ENCODE results near the gene FAM72C.
"Not testable (repeated sequence)": the region's sequence is repeated elsewhere in the genome, so short reads cannot be mapped to it uniquely, and the experiment has no call there.

DNA sequence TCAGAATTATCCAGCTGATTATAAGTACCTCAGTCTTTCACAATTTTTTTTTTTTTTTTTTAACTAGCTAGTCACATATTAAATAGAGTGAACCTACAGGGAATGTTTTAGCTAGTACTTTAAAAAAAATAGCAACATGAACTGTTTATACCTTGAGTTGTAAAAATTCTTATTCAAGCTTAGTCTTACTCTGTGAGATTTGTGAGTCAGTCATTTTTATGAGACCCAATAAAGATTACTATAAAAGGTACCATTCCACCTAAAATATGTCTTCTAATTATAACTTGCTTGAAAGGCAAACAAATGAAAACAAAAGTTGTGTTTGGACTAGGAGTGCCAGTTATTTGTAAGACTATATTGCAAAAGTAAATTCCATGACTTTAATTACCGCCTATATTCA lies 5.9 kb downstream of the FAM72C start:
- TF ChIP-seq, protein P1, sequence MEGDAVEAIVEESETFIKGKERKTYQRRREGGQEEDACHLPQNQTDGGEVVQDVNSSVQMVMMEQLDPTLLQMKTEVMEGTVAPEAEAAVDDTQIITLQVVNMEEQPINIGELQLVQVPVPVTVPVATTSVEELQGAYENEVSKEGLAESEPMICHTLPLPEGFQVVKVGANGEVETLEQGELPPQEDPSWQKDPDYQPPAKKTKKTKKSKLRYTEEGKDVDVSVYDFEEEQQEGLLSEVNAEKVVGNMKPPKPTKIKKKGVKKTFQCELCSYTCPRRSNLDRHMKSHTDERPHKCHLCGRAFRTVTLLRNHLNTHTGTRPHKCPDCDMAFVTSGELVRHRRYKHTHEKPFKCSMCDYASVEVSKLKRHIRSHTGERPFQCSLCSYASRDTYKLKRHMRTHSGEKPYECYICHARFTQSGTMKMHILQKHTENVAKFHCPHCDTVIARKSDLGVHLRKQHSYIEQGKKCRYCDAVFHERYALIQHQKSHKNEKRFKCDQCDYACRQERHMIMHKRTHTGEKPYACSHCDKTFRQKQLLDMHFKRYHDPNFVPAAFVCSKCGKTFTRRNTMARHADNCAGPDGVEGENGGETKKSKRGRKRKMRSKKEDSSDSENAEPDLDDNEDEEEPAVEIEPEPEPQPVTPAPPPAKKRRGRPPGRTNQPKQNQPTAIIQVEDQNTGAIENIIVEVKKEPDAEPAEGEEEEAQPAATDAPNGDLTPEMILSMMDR (IDR thresholded peaks at IDR 0.05): not testable (repeated sequence)
- not testable (repeated sequence) for TF ChIP-seq POLR2A (IDR thresholded peaks at IDR 0.05)
